ENCODE results near the gene PHLDA1. TPM values are rescaled to one million over a fixed set of nuclear protein-coding genes. Genes with fewer than 3 reads are reported as not detected.

PHLDA1 gene
- total and polyA plus RNA-seq, 4 donors, result 2.8 to 11.5 (median 5.7) TPM

- Histone ChIP-seq H3K9ac (ENCODE audit: low read depth in 1 of 2, low read length in 2 of 2) (no peak overlapping the region), H3K36me3 (ENCODE audit: control insufficient read depth in 4 of 4, insufficient read depth in 3 of 4, low read depth in 1 of 4, low read length in 3 of 4) (no peaks in the 10 kb centered on the region), H3K27me3 (ENCODE audit: control insufficient read depth in 4 of 4, insufficient read depth in 4 of 4, low read length in 3 of 4) (no peaks in the 10 kb centered on the region), H3K27ac (ENCODE audit: low read depth in 1 of 2, low read length in 2 of 2) (no peak overlapping the region), H3K9me3 (ENCODE audit: control insufficient read depth in 4 of 4, low read length in 3 of 4) (peaks cover 0 to 2% (median 0%) of the 10 kb centered on the region in 4 donors), H3K4me1 (ENCODE audit: control insufficient read depth in 4 of 4, insufficient read depth in 4 of 4, low read length in 3 of 4) (no peaks in the 10 kb centered on the region), H3K4me3 (ENCODE audit: low read depth in 1 of 3, low read length in 3 of 3) (no peak overlapping the region)
- 94% methylated on average over 1 of the region's 1 CpG for WGBS
- DNase-seq (ENCODE audit: low spot score), result no peak
- no peak for TF ChIP-seq JUND (IDR thresholded peaks at IDR 0.05)
- no peak for TF ChIP-seq GABPA (IDR thresholded peaks at IDR 0.05 in 1 of 2, conservative IDR thresholded peaks at IDR 0.05 in 1 of 2)
- no peak for TF ChIP-seq MAX (IDR thresholded peaks at IDR 0.05)
- TF ChIP-seq REST (IDR thresholded peaks at IDR 0.05), result no peak
- TF ChIP-seq NR2F2 (IDR thresholded peaks at IDR 0.05), result no peak
- TF ChIP-seq YY1 (IDR thresholded peaks at IDR 0.05), result no peak
- TF ChIP-seq CTCF (IDR thresholded peaks at IDR 0.05; ENCODE audit: low read depth, low read length, missing input control), result no peak
- TF ChIP-seq ZBTB33 (IDR thresholded peaks at IDR 0.05), result no peak
- no peak for TF ChIP-seq HNF4G (IDR thresholded peaks at IDR 0.05)
- TF ChIP-seq TAF1 (conservative IDR thresholded peaks at IDR 0.05), result no peak
- TF ChIP-seq SP1 (IDR thresholded peaks at IDR 0.05), result no peak
- TF ChIP-seq FOXA1 (IDR thresholded peaks at IDR 0.05), result no peak
- TF ChIP-seq RXRA (IDR thresholded peaks at IDR 0.05), result no peak
These were observed 28.8 kb downstream of the PHLDA1 start for GRCh38 chr12:76002598-76003354.

- Histone ChIP-seq H3K9ac (ENCODE audit: low read depth in 1 of 2, low read length in 2 of 2) (no peak overlapping the region), H3K27ac (ENCODE audit: low read depth in 1 of 2, low read length in 2 of 2) (no peak overlapping the region), H3K4me3 (ENCODE audit: low read depth in 1 of 3, low read length in 3 of 3) (no peak overlapping the region), H3K4me1 (ENCODE audit: control insufficient read depth in 4 of 4, insufficient read depth in 4 of 4, low read length in 3 of 4) (peaks cover 0 to 1% (median 0%) of the 10 kb centered on the region in 4 donors), H3K27me3 (ENCODE audit: control insufficient read depth in 4 of 4, insufficient read depth in 4 of 4, low read length in 3 of 4) (no peaks in the 10 kb centered on the region), H3K9me3 (ENCODE audit: control insufficient read depth in 4 of 4, low read length in 3 of 4) (no peaks in the 10 kb centered on the region), H3K36me3 (ENCODE audit: control insufficient read depth in 4 of 4, insufficient read depth in 3 of 4, low read depth in 1 of 4, low read length in 3 of 4) (no peaks in the 10 kb centered on the region)
- no peak for DNase-seq (ENCODE audit: low spot score)
- WGBS, result 90% methylated on average over 4 of the region's 4 CpGs
- TF ChIP-seq ZBTB33 (IDR thresholded peaks at IDR 0.05), result no peak
These were observed 33.1 kb downstream of the PHLDA1 start for GRCh38 chr12:75998292-75999063.

Measured in liver (tissue), 9 donors.